NT2/D1 (cell line): ENCODE measurements around the gene ELP4.

Source experiments
- SUZ12 ChIP-seq: IDR thresholded peaks from 2 replicates; pipeline ENCODE4 v1.6.1; 2011; ENCODE audit not compliant: insufficient read length, insufficient read depth; ENCODE audit errors: extremely low read depth
- YY1 ChIP-seq: IDR thresholded peaks from 2 replicates; pipeline ENCODE4 v1.6.1; 2011; ENCODE audit not compliant: insufficient read length, insufficient read depth
- ZNF274 ChIP-seq: IDR thresholded peaks from 2 replicates; pipeline ENCODE4 v1.6.1; 2011; ENCODE audit warnings: mild to moderate bottlenecking, low read depth, low read length

- no peak for TF ChIP-seq SUZ12
- TF ChIP-seq ZNF274: no peak
- no peak for TF ChIP-seq YY1
Observed at GRCh38 chr11:31649129-31649966, 139.8 kb downstream of the ELP4 start.
